ENCODE measurements around the gene GFRA1.

DNA sequence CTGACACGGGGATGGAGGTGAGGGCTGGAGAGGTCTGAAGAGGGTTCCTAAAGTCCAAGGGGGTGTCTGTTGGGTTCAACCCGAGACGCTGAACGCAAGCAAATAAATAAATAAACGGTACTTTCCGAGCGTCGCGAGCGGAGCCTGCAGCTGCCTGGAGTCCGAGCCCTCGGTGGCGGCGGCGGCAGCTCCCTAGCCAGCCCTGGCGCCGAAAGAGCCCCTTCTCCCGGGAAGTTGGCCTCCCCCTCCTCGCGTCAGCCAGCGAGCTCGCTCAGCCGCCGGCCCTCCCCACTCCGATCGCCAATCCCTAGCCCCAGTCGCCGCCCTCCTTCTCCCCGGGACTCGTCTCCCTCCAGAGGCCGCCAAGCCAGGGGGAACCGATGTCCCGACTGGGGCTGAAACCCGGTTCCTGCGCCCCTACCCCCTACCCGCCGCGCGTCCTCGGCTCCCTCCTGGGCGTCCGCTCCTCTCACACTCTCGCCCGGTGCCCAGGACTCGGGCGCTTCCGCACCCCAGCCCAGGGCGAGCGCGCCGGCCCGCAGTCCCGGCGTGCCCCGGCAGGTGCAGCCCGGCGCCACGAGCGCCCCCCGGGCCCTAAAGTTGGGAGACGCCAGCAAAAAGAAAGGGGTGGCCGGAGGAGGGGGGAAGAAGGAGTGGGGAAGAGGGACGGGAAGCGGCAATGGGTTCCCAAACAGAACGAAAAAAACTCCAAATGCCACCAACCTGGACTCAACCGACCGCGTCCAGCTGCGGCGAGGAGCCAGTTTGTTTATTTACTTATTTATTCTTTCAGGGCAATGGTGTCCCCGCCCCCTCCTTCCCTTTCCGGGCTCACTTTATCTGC lies at the start of gene GFRA1:
- TF ChIP-seq, protein P1, sequence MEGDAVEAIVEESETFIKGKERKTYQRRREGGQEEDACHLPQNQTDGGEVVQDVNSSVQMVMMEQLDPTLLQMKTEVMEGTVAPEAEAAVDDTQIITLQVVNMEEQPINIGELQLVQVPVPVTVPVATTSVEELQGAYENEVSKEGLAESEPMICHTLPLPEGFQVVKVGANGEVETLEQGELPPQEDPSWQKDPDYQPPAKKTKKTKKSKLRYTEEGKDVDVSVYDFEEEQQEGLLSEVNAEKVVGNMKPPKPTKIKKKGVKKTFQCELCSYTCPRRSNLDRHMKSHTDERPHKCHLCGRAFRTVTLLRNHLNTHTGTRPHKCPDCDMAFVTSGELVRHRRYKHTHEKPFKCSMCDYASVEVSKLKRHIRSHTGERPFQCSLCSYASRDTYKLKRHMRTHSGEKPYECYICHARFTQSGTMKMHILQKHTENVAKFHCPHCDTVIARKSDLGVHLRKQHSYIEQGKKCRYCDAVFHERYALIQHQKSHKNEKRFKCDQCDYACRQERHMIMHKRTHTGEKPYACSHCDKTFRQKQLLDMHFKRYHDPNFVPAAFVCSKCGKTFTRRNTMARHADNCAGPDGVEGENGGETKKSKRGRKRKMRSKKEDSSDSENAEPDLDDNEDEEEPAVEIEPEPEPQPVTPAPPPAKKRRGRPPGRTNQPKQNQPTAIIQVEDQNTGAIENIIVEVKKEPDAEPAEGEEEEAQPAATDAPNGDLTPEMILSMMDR (optimal IDR thresholded peaks at IDR 0.05 in 1 of 3, IDR thresholded peaks at IDR 0.05 in 1 of 3, conservative IDR thresholded peaks at IDR 0.05 in 1 of 3; ENCODE audit: extremely low read depth in 1 of 3, insufficient read depth in 2 of 3, low read length in 3 of 3): no peak
- TF ChIP-seq EZH2 (IDR thresholded peaks at IDR 0.05; ENCODE audit: low read length): peak; percentile 69
